ENCODE results near the gene SSBP4. TPM values are rescaled to one million over a fixed set of nuclear protein-coding genes. Genes with fewer than 3 reads are reported as not detected.

SSBP4 gene
- total RNA-seq, 1 donor from 2014 or later = 60.7 TPM

GRCh38 chr19:18433015-18433691, 14.0 kb downstream of the SSBP4 start:
- DNase-seq (ENCODE audit: low spot score) = no peak
- TF ChIP-seq, protein P1, sequence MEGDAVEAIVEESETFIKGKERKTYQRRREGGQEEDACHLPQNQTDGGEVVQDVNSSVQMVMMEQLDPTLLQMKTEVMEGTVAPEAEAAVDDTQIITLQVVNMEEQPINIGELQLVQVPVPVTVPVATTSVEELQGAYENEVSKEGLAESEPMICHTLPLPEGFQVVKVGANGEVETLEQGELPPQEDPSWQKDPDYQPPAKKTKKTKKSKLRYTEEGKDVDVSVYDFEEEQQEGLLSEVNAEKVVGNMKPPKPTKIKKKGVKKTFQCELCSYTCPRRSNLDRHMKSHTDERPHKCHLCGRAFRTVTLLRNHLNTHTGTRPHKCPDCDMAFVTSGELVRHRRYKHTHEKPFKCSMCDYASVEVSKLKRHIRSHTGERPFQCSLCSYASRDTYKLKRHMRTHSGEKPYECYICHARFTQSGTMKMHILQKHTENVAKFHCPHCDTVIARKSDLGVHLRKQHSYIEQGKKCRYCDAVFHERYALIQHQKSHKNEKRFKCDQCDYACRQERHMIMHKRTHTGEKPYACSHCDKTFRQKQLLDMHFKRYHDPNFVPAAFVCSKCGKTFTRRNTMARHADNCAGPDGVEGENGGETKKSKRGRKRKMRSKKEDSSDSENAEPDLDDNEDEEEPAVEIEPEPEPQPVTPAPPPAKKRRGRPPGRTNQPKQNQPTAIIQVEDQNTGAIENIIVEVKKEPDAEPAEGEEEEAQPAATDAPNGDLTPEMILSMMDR (IDR thresholded peaks at IDR 0.05; ENCODE audit: unreplicated experiment) = no peak
- no peak overlapping the region for H3K4me3 Mint-ChIP-seq (ENCODE audit: unreplicated experiment)
- peaks cover 20% of the 10 kb centered on the region for H3K27me3 Mint-ChIP-seq (ENCODE audit: unreplicated experiment)
- peaks cover 3% of the 10 kb centered on the region for H3K4me1 Mint-ChIP-seq (ENCODE audit: unreplicated experiment)
- no peaks in the 10 kb centered on the region for H3K36me3 Mint-ChIP-seq (ENCODE audit: low read depth, unreplicated experiment)
- no peak overlapping the region for H3K27ac Mint-ChIP-seq (ENCODE audit: unreplicated experiment)
- no peaks in the 10 kb centered on the region for H3K9me3 Mint-ChIP-seq (ENCODE audit: unreplicated experiment)

DNA sequence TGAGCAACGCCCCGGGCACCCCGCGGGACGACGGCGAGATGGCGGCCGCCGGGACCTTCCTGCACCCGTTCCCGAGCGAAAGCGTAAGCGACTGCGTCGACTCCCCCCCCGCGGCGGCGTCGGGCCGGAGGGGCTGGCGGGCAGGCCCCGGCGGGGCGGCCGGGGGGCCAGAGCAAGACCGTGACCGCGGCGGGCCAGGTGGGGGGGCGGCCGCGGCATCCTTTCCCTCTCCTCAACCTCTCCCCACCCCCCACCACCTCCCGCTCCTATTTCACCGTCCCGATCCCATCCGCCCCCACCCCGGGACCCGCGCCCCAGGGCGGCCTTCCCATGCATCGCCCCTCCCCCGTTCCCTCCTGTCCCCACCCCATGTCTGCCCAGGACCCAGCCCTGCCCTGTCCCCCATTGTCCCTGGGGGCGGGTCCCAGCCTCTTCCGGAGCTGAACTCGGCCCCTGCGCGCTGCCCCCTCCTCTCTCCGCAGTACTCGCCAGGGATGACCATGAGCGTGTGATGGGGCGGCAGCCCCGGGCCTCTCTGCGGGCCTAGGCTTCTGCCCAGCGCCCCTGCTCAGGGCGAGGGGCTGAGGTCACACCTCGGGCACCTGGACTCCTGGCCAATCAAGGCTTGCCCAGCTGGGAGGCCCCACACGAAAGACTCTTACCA, 14.7 kb downstream of the SSBP4 start:
- Mint-ChIP-seq H3K27me3 (ENCODE audit: unreplicated experiment) (peaks cover 18% of the 10 kb centered on the region), H3K4me3 (ENCODE audit: unreplicated experiment) (peak overlapping the region; percentile 29), H3K4me1 (ENCODE audit: unreplicated experiment) (peaks cover 4% of the 10 kb centered on the region), H3K9me3 (ENCODE audit: unreplicated experiment) (no peaks in the 10 kb centered on the region), H3K36me3 (ENCODE audit: low read depth, unreplicated experiment) (no peaks in the 10 kb centered on the region), H3K27ac (ENCODE audit: unreplicated experiment) (no peak overlapping the region)
- DNase-seq (ENCODE audit: low spot score) = no peak
- TF ChIP-seq, protein P1 (IDR thresholded peaks at IDR 0.05; ENCODE audit: unreplicated experiment) = no peak

DNA sequence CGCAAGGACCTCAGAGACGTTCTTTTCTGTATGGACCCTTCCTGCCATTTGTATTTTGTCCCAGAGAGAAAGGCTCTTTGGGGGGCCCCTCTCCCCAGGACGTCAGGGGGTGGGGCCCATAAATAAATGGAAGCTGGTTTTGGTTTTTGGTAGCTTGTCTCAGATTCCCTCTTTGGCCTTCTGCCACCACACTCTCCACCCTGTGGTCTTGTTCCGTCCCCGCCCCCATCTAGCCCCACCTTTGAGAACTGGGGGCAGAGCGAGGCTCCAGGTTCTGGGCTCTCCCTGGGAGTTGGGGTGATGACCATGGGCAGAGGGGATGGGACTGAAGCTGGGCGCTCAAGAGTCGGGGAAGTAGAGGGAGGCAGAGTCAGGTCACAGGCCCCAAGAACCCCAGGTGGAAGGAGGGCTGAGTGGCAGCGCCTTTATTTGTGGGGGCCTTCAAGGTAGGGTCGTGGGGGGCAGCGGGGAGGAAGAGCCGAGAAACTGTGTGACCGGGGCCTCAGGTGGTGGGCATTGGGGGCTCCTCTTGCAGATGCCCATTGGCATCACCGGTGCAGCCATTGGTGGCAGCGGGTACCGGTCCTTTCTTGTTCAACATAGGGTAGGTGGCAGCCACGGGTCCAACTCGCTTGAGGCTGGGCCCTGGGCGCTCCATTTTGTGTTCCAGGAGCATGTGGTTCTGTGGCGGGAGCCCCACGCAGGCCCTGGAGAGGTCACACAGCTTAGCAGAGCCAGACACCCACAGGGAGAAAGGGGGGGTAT, 15.4 kb downstream of the SSBP4 start:
- no peak for DNase-seq (ENCODE audit: low spot score)
- no peak overlapping the region for H3K27ac Mint-ChIP-seq (ENCODE audit: unreplicated experiment)
- H3K4me1 Mint-ChIP-seq (ENCODE audit: unreplicated experiment) = peaks cover 11% of the 10 kb centered on the region
- H3K27me3 Mint-ChIP-seq (ENCODE audit: unreplicated experiment) = peaks cover 18% of the 10 kb centered on the region
- peak overlapping the region; percentile 29 for H3K4me3 Mint-ChIP-seq (ENCODE audit: unreplicated experiment)
- TF ChIP-seq, protein P1 (IDR thresholded peaks at IDR 0.05; ENCODE audit: unreplicated experiment) = no peak
- H3K9me3 Mint-ChIP-seq (ENCODE audit: unreplicated experiment) = no peaks in the 10 kb centered on the region
- no peaks in the 10 kb centered on the region for H3K36me3 Mint-ChIP-seq (ENCODE audit: low read depth, unreplicated experiment)

DNA sequence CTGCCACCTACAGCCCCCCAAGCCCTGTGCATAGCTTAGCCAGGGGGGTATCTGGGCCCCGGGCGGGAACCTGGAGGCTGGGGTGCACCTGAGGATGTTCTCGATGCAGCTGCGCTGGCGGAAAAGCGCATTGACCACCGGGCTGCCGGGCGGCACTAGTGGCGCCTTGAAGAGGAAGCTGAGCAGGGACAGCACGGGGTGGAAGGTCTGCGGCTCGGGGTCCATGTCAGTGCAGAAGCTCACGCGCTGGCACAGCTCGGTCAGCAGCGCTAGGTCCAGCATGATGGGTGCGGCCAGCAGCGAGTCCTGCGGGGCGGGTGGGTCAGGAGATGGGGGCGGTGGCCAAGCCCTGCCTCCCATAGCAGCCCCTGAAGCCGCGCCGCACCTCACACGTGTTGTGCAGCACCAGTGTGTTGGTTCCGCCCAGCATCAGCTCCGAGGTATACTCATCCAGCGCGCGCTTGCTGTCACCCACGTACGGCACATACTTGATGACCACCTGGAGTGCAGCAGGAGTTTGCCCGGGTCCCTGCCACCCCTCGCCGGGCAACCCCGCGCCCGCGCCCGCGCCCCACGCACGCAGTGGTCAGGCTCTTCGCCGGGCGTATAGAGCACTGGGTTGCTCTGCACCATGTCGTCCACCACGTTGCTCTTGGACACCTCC, 16.1 kb downstream of the SSBP4 start:
- Mint-ChIP-seq H3K4me1 (ENCODE audit: unreplicated experiment) (peaks cover 13% of the 10 kb centered on the region), H3K27me3 (ENCODE audit: unreplicated experiment) (peaks cover 18% of the 10 kb centered on the region), H3K4me3 (ENCODE audit: unreplicated experiment) (no peak overlapping the region), H3K36me3 (ENCODE audit: low read depth, unreplicated experiment) (no peaks in the 10 kb centered on the region), H3K27ac (ENCODE audit: unreplicated experiment) (no peak overlapping the region), H3K9me3 (ENCODE audit: unreplicated experiment) (no peaks in the 10 kb centered on the region)
- TF ChIP-seq, protein P1 (IDR thresholded peaks at IDR 0.05; ENCODE audit: unreplicated experiment) = no peak
- no peak for DNase-seq (ENCODE audit: low spot score)
